ENCODE data around the gene MAJIN.

DNA sequence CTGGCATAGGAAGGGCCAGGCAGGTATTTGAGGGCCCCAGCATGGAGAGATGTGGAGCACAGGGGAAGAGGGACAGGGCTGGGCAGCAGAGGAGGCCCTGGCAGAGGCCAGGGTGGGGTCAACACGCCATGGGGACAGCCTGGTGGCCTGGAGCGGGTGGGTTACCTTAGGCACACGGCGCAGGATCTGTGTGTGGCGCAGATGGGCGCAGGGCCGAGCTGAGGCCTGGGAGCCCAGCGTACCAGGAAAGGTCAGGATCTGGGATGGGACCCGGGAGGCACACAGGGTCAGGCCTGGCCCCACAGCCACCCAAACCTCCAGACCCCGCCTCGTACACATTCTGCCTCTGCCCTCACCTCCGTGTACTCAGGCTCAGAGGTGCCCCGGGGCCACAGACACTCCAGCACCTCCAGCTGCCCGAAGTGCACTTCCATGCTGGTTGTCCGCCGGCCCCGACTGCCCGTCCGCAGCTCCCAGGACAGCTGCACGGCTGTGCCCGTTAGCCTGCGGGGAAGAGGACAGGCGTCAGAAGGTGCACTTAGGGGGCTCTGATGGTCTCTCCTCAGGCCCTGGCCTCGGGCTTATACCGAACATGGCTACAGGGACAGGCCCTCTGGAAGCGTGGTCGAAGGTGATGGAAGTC is 61.3 kb downstream of the MAJIN start:
- TF ChIP-seq, protein P1, sequence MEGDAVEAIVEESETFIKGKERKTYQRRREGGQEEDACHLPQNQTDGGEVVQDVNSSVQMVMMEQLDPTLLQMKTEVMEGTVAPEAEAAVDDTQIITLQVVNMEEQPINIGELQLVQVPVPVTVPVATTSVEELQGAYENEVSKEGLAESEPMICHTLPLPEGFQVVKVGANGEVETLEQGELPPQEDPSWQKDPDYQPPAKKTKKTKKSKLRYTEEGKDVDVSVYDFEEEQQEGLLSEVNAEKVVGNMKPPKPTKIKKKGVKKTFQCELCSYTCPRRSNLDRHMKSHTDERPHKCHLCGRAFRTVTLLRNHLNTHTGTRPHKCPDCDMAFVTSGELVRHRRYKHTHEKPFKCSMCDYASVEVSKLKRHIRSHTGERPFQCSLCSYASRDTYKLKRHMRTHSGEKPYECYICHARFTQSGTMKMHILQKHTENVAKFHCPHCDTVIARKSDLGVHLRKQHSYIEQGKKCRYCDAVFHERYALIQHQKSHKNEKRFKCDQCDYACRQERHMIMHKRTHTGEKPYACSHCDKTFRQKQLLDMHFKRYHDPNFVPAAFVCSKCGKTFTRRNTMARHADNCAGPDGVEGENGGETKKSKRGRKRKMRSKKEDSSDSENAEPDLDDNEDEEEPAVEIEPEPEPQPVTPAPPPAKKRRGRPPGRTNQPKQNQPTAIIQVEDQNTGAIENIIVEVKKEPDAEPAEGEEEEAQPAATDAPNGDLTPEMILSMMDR (IDR thresholded peaks at IDR 0.05): no peak
- TF ChIP-seq RFX5 (IDR thresholded peaks at IDR 0.05; ENCODE audit: low read length) (no peak), TCF12 (IDR thresholded peaks at IDR 0.05) (no peak), GABPA (IDR thresholded peaks at IDR 0.05; ENCODE audit: low read depth) (no peak), CHD2 (IDR thresholded peaks at IDR 0.05; ENCODE audit: low read length, partially characterized antibody) (no peak), JUND (IDR thresholded peaks at IDR 0.05) (no peak), NRF1 (IDR thresholded peaks at IDR 0.05; ENCODE audit: low read depth, low read length) (no peak), TAF1 (IDR thresholded peaks at IDR 0.05; ENCODE audit: borderline replicate concordance, low read depth, low read length) (no peak), SMC3 (IDR thresholded peaks at IDR 0.05; ENCODE audit: low read depth, low read length) (no peak)
- TF ChIP-seq, protein P2, sequence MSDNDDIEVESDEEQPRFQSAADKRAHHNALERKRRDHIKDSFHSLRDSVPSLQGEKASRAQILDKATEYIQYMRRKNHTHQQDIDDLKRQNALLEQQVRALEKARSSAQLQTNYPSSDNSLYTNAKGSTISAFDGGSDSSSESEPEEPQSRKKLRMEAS (IDR thresholded peaks at IDR 0.05; ENCODE audit: low read depth): no peak

All from SK-N-SH (cell line).